ENCODE measurements around the gene FKBP14.

- TF ChIP-seq CTCF (IDR thresholded peaks at IDR 0.05) (no peak), POLR2AphosphoS5 (IDR thresholded peaks at IDR 0.05) (no peak), POLR2A (IDR thresholded peaks at IDR 0.05) (no peak)
Observed at GRCh38 chr7:29975561-29975960, 50.9 kb downstream of the FKBP14 start.

Data from upper lobe of left lung (tissue), 4 donors.